Urinary bladder (tissue), 4 donors: ENCODE data around the gene NUBPL. TPM values are rescaled to one million over a fixed set of nuclear protein-coding genes. Genes with fewer than 3 reads are reported as not detected.
"Not testable (repeated sequence)": the region's sequence is repeated elsewhere in the genome, so short reads cannot be mapped to it uniquely, and the experiment has no call there.

Experiments
- DNase-seq: peaks from one replicate; pipeline ENCODE4 v3.0.0-alpha.2; 2015; ENCODE audit errors: extremely low spot score
- H3K27ac ChIP-seq: one replicate; pipeline ENCODE4 v1.5.1; 2013; ENCODE audit warnings: low read depth, mild to moderate bottlenecking, moderate library complexity
- H3K36me3 ChIP-seq: one replicate; pipeline ENCODE4 v1.6.1; 2013; ENCODE audit warnings: mild to moderate bottlenecking, moderate library complexity; ENCODE audit not compliant: insufficient read depth
- H3K4me1 ChIP-seq: one replicate; pipeline ENCODE4 v1.6.1; 2013; ENCODE audit warnings: mild to moderate bottlenecking, moderate library complexity; ENCODE audit not compliant: insufficient read depth
- H3K4me3 ChIP-seq: one replicate; pipeline ENCODE4 v1.5.1; 2013; ENCODE audit warnings: low read depth, low read length
- WGBS: extraction: QIAGEN DNeasy Blood & Tissue Kit; methylation state at CpG from one replicate; pipeline ENCODE4 v1.1.7; 2013; 5-methylcytosine and 5-hydroxymethylcytosine counted together
- polyA plus RNA-seq: library from polyadenylated mRNA; stranded (reverse); fragments of 200-250 nt; gene quantifications from one replicate; pipeline ENCODE4 v1.2.3, GENCODE V29; 2013
- total RNA-seq: library from RNA; depleted of rRNA; stranded (reverse); fragments of >200 nt; gene quantifications from one replicate; pipeline ENCODE4 v1.2.3, GENCODE V29; 2014
- donor health status: healthy with polysubstance abuse.
- donor health status: healthy.

NUBPL gene
- total and polyA plus RNA-seq, 2 donors: 7.2 to 24.6 TPM

GRCh38 chr14:31590206-31590605, 29.0 kb downstream of the NUBPL start:
- H3K36me3 ChIP-seq: no peaks in the 10 kb centered on the region
- no peak for DNase-seq
- 59% methylated on average over 2 of the region's 2 CpGs for WGBS
- no peak overlapping the region for H3K4me3 ChIP-seq
- no peaks in the 10 kb centered on the region for H3K4me1 ChIP-seq
- no peak overlapping the region for H3K27ac ChIP-seq

DNA sequence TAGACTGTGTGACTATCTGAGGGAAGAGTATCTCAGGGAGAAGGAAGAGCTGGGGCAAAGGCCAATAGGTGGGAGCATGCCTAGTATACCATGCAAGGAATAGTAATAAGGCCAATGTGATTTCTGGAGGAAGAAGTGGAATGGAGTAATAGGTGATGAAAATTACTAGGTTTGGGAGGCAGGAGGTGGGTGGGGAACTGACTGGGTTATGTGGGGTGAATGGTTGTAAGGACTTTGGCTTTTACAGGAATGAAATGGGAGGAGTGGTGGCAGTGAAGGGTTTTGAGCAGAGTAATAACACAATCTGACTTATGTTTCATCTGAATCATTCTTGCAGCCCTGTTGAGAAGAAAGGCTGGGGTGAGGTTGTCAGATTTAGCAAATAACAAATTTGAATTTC, 30.9 kb downstream of the NUBPL start:
- H3K4me3 ChIP-seq: no peak overlapping the region
- no peak for DNase-seq
- no peaks in the 10 kb centered on the region for H3K4me1 ChIP-seq
- no peak overlapping the region for H3K27ac ChIP-seq
- no peaks in the 10 kb centered on the region for H3K36me3 ChIP-seq

- 94% methylated on average over 2 of the region's 2 CpGs for WGBS
- no peak for DNase-seq
- no peaks in the 10 kb centered on the region for H3K4me1 ChIP-seq
- H3K36me3 ChIP-seq: no peaks in the 10 kb centered on the region
- H3K4me3 ChIP-seq: no peak overlapping the region
- no peak overlapping the region for H3K27ac ChIP-seq
Observed at GRCh38 chr14:31592631-31593030, 31.4 kb downstream of the NUBPL start.

- Histone ChIP-seq H3K4me1 (no peaks in the 10 kb centered on the region), H3K4me3 (no peak overlapping the region), H3K27ac (no peak overlapping the region), H3K36me3 (no peaks in the 10 kb centered on the region)
- no peak for DNase-seq
- 55% methylated on average over 7 of the region's 7 CpGs for WGBS
Observed at GRCh38 chr14:31596342-31597095, 35.3 kb downstream of the NUBPL start.

- WGBS: 92% methylated on average over 2 of the region's 2 CpGs
- H3K4me3 ChIP-seq: no peak overlapping the region
- H3K36me3 ChIP-seq: no peaks in the 10 kb centered on the region
- no peaks in the 10 kb centered on the region for H3K4me1 ChIP-seq
- DNase-seq: no peak
- H3K27ac ChIP-seq: no peak overlapping the region
Observed at GRCh38 chr14:31605702-31606101, 44.5 kb downstream of the NUBPL start.

DNA sequence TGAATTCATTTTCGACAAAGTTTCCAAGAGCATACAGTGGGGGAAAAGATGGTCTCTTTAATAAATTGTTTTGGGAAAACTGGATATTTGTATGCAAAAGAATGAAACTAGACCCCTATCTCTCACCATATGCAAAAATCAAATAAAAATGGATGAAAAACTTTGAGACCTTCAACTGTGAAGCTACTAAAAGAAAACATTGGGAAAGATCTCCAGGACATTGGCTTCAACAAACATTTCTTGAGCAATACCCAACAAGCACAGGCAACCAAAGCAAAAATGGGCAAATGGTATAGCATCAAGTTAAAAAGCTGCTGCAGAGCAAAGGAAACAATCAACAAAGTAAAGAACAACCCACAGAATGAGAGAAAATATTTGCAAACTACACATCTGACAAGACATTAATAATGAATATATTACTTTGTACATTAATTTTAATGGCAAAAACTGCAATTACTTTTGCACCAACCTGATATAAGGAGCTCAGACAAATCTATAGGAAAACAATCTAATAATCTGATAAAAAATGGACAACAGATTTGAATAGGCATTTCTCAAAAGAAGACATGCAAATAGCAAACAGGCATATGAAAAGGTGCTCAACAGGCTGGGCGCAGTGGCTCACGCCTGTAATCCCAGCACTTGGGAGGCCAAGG, 50.7 kb downstream of the NUBPL start:
- no peak for DNase-seq
- Histone ChIP-seq H3K4me1 (no peaks in the 10 kb centered on the region), H3K27ac (no peak overlapping the region), H3K4me3 (no peak overlapping the region), H3K36me3 (no peaks in the 10 kb centered on the region)
- WGBS: 99% methylated on average over 3 of the region's 3 CpGs

DNA sequence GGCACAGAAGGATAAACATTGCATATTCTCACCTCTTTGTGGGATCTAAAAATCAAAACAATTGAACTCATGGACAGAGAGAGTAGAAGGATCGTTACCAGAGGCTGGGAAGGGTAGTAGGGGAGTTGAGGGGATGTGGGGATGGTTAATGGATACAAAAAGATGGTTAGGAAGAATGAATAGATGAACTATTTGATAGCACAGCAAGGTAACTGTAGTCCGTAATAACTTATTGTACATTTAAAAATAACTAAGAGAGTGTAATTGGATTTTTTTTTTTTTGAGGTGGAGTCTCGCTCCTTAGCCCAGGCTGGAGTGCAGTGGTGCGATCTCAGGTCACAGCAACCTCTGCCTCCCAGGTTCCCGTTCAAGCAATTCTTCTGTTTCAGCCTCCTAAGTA, 52.0 kb downstream of the NUBPL start:
- Histone ChIP-seq H3K4me3 (no peak overlapping the region), H3K4me1 (no peaks in the 10 kb centered on the region), H3K36me3 (no peaks in the 10 kb centered on the region), H3K27ac (no peak overlapping the region)
- 95% methylated on average over 5 of the region's 5 CpGs for WGBS
- DNase-seq: no peak

DNA sequence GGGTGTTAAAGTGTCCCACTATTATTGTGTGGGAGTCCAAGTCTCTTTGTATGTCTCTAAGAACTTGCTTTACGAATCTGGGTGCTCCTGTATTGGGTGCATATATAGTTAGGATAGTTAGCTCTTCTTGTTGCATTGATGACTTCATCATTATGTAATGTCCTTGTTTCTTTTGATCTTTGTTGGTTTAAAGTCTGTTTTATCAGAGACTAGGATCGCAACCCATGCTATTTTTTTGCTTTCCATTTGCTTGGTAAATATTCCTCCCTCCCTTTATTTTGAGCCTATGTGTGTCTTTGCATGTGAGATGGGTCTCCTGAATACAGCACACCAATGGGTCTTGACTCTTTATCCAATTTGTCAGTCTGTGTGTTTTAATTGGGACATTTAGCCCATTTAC, 57.7 kb downstream of the NUBPL start:
- 93% methylated on average over 2 of the region's 2 CpGs for WGBS
- DNase-seq, H3K4me1 ChIP-seq, H3K36me3 ChIP-seq, H3K27ac ChIP-seq, H3K4me3 ChIP-seq: not testable (repeated sequence)

- 93% methylated on average over 4 of the region's 4 CpGs for WGBS
- Histone ChIP-seq H3K27ac (no peak overlapping the region), H3K4me3 (no peak overlapping the region), H3K36me3 (no peaks in the 10 kb centered on the region), H3K4me1 (no peaks in the 10 kb centered on the region)
- DNase-seq: no peak
Observed at GRCh38 chr14:31619440-31619839, 58.2 kb downstream of the NUBPL start.

GRCh38 chr14:31620898-31621297, 59.7 kb downstream of the NUBPL start:
- H3K36me3 ChIP-seq, H3K4me1 ChIP-seq, H3K27ac ChIP-seq, DNase-seq, H3K4me3 ChIP-seq: not testable (repeated sequence)
- WGBS: 97% methylated on average over 10 of the region's 10 CpGs

- Histone ChIP-seq H3K4me3 (no peak overlapping the region), H3K27ac (no peak overlapping the region), H3K4me1 (no peaks in the 10 kb centered on the region), H3K36me3 (no peaks in the 10 kb centered on the region)
- DNase-seq: no peak
- 98% methylated on average over 5 of the region's 5 CpGs for WGBS
Observed at GRCh38 chr14:31622060-31622459, 60.9 kb downstream of the NUBPL start.

DNA sequence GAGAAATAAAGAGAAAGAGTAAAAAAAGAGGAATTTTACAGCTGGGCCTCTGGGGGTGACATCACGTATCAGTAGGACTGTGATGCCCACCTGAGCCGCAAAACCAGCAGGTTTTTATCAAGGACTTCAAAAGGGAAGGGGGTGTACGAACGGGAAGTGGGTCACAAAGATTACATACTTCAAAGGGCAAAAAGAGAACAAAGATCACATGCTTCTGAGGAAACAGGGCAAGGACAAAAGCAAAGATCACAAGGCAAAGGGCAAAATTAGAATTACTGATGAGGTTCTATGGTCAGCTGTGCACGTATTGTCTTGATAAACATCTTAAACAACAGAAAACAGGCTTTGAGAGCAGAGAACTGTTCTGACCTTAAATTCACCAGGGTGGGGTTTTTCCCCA, 91.7 kb downstream of the NUBPL start:
- not testable (repeated sequence) for H3K27ac ChIP-seq, H3K4me3 ChIP-seq, H3K4me1 ChIP-seq, DNase-seq, H3K36me3 ChIP-seq
- WGBS: 98% methylated on average over 5 of the region's 5 CpGs

DNA sequence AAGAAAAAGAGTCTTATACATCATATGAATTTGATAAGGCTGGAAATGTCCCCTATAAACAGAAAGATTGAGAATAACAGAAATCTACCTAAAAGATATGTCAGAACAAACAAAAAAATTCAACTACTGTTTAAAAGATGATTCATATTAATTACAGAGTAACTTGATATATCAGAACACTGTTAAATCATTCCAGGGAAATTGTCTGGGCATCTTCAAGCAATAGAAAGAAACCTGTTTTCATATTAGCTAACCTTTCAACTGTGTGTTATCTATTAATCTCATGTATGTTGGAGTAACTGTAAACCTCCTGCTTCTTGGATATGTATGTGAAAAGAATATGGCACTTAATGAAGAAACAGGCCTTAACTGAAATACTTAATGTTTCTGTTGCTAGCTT, 96.7 kb downstream of the NUBPL start:
- DNase-seq: no peak
- no peak overlapping the region for H3K4me3 ChIP-seq
- H3K4me1 ChIP-seq: no peaks in the 10 kb centered on the region
- no peak overlapping the region for H3K27ac ChIP-seq
- H3K36me3 ChIP-seq: no peaks in the 10 kb centered on the region

- 29% methylated on average over 1 of the region's 1 CpG for WGBS
Observed at GRCh38 chr14:31659278-31659677, 98.1 kb downstream of the NUBPL start.

More at GRCh38 chr14:31659278-31659677, 98.1 kb downstream of the NUBPL start:
- Histone ChIP-seq H3K36me3 (no peaks in the 10 kb centered on the region), H3K4me1 (no peaks in the 10 kb centered on the region), H3K4me3 (no peak overlapping the region), H3K27ac (no peak overlapping the region)
- DNase-seq: peak; percentile 11
